Colon (tissue), 2 donors: Measurements from ENCODE around the gene PUM2.

Experiments
- FAIRE-seq: peaks from 2 replicates; lab custom pipeline; 2012; peaks lifted over from hg19 to GRCh38; lab: Jason Lieb, UNC
- donor health status: control.
- donor health status: control.

The PUM2 gene

DNA sequence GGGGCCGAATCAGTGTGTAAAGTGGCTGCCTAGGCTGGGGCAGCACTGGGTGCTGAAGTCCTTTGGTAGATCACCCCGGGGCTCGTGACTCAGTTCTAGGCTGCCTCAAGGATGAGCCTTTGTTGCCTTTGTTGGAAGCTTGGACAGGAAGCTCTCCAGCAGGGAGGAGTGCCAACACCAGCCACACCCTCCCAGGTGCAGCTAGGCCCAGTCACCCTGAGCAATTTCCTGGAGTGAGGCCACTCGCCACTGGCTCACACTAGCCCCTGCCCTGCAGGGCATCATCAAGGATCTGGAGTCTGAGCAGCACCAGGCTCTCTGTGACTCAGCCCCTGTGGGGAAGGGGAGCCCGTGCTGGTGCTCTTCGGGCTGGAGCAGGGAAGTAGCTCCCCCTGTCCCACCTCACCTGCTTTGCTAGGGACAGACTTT, 119.0 kb downstream of the PUM2 start:
- FAIRE-seq: no peak

DNA sequence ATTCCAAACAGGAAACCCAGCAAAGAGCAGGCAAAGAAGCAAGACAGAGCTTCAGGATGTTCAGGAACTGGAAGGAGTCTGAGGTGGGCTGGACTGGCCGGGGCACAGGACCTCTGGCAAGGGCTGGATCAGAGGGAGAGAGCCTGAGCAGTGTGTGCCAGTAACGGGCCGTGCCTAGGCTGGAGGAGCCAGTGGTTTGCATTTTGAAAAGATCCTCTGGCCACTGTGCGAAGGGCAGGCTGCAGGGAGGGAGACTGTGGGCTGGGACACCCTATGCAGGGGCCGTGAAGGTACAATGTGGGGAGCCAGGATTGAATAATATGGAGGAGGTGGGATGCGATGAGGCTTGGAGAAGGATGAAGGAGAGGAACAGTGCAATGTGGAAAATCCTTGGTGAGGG, 119.5 kb downstream of the PUM2 start:
- FAIRE-seq: no peak

DNA sequence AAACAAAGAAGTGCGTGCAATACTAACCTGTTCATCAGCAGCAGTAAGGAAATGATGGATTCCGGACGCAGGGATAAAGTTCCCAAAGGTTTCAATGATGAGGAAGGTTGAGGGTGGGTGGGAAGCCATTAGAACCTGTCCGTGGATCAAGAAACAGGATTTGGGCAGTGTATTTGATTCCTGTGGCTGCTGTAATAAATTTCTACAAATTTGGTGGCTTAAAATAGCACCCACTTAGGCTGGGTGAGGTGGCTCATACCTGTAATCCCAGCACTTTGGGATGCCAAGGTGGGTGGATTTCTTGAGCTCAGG, 120.6 kb downstream of the PUM2 start:
- FAIRE-seq: no peak

DNA sequence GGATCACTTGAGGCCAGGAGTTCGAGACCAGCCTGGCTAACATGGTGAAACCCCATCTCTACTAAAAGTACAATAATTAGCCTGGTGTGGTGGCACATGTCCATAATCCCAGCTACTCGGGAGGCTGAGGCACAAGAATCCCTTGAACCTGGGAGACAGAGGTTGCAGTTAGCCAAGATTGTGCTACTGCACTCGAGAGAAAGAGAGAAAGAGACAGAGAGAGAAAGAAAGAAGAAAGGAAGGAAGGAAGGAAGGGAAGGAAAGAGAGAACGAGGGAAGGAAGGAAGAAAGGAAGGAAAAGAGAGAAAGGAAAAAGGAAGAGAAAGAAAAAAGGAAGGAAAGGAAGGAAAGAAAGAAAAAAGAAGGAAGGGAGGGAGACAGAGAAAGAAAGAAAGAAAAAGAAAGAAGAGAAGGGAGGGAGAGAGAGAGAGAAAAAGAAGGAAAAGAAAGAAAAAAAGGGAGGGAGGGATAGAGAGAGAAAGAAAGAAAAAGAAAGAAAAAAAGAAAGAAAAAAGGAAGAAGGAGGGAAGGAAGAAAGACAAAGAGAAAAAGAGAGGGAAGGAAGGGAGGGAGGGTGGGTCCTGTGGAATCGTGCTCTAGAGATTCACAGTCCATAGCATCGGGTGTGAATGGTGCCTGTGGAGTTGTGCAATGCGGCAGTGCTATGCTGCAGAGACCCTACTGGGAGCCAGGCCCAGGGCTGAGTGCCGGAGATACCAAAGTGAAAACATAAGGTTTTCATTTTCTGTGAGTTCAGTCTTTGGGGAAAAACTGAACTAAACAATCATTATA, 121.1 kb downstream of the PUM2 start:
- FAIRE-seq: no peak

DNA sequence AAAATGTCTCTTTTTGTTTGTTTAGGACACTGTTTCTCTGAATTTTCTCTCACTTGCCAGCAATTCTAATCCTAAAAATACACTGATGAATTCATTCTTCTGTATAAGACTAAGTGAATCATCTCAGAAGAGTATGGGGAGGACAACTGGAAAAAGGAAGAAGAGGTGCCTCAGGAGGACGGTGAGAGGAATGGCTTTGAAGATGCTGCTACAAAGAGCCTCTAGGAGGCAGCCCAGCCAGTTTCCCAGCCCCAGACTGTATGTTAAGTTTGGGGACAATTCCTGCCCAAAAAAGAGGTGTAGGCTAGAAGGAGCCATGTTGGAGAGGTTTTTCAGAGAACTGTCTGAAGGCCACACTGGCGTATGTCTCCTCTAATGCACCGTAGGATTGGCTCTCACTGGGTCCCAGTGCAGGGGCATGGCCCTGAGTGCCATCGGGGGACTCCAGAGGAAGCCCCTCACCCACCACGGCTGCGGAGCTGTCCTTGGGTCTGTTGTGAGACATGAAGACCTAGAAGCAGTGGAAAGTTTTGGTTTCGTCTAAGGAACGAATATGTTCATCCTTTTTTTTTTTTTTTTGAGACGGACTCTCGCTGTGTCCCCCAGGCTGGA, 122.6 kb downstream of the PUM2 start:
- FAIRE-seq: no peak

DNA sequence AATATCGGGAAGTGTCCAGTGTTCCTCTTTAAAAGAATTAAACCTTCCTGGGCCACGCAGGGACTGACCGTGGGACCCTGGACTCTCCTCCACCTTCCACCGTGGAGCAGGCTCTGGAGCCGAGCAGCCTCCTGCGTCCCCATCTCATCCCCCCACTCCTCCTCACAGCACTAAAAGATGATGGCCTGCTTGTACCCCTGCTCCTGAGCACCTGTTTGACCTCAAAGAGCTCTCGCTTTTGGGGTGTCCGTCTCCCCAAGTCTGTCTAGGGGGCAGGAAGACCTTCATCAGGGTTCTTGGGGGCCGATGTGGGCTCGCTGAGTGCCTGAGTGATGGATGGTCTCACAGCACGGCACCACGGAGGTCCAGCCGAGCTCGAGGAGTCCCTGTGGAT, 124.5 kb downstream of the PUM2 start:
- no peak for FAIRE-seq

DNA sequence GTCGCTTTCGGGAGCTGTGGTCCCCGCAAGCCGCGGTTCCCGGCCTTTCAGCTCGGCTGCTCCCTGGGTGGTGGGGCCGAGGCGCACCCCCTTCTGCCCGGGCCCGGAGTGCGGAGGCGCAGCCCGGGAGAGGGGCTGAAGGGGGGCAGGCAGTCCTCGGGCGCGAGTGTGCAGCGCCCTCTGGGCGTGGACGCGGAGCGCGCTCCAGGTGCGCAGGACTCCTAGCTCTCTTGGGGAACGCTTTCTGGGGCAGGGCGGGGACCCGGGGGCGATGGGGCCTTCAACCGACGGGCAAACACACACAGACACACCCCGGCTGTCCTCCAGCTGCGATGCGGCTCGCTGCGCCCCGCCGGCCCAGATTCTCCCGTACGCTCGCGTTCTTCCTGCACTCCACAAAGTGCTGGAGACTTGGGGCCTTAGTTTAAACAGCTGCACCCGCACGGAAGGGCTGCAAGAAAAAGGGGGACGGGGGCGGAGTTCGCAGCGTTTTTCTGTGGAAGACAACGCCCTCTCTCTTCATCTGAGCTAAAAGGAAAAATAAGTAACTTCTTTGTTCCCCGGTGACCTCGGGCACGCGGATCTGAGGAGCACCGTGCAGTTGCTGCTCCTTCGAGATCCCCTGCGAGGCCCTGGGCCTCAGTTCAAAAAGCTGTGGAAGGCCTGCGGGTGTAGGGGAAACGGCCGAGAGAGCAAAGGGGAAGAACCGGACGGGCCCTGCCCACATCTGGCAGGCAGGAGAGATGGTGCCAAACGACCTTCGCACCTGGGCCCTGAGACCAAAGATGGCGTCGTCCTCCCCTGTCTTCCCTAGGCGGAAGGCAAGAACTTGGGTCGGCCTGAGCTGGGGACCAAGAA, 125.1 kb downstream of the PUM2 start:
- no peak for FAIRE-seq

DNA sequence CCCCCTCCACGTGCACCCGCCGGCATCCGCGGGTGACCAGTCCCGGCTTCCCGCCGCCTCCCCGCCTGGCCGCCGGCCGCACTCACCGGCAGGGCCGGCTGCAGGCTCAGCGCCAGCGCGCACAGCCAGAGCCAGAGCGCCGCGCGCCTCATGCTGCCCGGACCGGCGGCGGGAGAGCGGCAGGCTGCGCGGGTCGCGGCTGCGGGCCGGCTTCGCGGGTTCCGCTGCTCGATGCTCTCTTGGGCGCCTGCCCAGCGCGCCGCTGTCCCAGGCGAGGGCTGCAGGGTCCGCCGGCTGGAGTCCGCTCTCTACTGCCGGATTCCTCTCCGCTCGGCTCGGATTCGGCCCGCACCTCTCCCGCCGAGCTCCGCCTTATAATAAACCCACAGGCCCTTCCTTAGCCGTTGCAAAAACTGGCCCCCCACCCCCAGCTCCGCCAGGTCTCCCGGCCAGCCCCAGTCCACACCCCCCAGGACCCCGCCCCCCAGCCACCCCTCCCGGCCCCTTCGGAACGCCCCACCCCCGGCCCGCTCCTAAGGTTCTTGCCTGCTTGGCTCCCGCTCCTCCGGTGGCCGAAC, 125.8 kb downstream of the PUM2 start, which contains the start of gene SDC1:
Gene SDC1, minus strand, starts transcription at position 415 of the 578 bp plus-strand sequence. Its CDS starts 263 bp downstream, at position 152.
- no peak for FAIRE-seq

DNA sequence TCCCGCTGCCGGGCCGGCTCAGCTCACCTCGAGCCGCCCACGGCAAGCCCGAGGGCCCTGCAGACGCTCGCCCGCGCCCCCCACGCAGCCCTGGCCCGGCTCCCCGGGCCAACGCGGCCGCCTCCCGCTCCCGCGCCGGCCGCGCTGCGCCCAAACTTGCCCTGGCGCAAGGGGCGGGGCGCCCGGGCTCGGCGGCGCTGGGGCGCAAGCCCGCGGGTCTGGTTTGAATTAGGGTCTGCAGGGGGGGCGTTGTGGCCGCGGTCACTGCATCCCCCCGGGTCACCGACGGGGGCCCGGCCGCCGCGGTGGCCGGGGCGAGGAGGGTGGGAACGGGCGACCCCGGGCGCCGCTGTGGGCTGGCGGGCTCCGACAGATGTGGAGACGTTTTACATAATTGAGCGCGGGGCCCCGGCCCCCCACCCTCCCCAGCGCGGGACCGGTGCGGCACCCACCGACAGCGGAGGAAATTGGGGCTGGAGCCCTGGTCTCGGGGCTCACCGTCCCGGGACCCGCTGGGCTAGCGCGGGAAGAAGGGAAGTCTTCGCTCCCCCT, 126.4 kb downstream of the PUM2 start:
- FAIRE-seq: no peak

DNA sequence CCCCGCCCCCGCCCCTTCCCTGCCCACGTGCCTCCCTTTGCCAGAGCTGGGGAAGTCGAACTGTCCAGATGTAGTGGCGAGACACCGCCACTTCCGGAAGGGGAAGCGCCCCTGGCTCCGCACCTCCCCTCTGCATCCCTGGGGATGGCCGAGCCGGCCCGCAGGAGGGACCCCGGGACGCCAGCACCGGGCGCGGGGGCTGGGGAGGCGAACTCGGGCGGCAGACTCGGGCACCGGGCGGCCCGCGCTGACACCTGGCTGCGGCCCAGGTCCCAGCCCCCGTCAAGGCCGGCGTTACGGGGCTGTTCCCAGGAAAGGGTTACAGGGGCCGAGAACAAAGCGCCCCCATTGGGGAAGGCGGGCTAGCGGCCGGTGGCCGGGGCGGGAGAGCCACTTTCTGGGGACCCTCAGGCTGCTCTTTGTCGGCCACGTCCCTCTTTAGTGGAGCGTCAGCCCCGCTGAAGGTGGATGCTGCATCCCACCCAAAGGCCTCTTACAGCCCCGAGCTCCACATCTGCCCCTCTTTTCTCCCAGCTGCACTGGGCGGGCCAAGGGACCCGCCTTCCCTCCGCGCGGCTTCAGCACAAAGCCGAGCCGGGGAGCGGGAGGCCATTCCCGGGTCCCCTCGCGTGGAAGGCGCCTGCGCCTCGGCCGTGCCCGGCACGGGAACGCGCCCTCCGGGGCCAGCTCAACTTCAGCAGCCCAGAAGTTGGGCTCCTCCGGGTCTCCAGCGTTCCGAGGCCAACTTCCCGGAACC, 127.1 kb downstream of the PUM2 start:
- FAIRE-seq: no peak

DNA sequence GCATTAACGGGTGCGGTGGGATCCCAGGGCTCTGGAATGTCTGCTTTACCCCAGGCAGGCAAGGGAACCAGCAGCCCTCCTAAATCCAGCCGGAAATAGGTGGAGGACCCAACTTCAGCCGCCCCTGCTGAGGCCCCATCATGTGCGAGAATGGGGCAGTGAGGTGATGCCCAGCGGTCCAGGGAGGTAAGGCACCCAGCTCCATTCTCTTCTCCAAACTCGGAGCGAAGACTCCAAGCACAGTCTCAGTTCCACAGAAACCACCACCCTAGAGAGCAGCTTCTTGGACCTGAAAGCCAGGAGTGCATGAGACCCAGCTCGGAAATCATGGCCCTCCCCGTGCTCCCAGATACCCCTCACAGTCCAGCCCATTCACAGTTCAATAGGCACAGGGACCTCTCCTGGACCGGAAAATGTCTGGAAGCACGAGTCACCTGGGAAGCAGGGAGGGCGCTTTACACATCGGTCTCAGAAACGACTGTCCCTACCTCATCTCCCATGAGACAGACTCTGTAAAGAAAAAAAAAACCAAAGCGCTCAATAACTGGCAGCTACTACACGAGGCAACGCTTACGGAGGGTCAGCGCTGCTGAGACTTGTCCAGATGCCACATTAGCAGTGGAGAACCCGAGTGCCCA, 127.8 kb downstream of the PUM2 start:
- FAIRE-seq: no peak

DNA sequence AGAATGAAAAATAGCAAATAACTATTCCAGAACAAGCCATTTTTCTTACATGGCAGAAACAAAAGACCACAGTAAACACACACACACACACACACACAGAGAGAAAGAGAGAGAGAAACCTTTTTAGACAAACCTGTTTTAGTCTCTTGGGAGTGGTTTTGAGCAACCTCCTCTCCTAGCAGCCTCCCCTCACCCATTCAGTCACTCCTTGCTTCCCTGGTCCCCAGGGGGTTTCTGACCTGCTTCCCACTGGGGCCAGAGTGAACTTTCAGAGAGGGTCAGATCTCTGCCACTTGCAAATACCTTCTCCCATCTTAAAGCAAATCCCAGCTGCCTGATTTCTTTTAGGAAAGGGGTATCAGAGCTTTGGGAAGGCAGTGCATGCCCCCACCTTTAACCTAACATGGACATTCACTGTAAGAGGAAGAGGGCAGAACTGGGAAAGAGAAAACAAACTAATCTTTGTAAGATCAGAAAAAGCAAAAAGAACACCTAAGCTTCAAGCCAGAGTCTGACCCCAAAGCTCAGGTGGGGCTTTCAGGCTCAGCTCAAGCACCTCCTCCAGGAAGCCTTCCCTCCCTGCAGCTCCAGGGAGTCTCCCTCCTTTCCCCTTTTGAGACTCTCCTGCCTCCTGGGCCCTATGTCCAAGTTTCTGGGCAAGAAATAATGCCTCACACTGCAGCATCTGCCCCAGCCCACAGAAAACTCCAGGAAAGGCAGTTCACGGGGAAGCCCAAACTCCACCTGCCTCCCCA, 128.5 kb downstream of the PUM2 start:
- FAIRE-seq: no peak

DNA sequence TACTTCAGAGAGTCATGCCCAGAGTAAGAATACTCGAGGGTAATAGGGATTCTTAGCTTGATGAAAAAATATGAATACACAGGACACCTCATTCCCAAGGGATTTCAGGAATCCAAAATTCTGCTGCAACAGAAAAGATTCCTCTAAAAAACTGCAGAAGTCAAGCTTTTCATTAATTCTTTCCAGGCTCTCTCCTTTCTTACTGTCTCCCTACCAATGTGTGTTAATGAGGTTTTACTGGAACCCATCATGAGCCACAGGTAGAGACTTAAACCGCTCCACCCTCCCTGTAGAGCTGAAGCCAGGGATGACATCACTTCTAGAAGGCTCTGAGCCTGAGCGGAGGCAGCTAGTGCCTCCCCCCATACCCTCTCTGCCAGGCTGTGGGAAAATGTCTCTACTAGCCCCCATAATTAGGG, 129.1 kb downstream of the PUM2 start:
- FAIRE-seq: no peak

DNA sequence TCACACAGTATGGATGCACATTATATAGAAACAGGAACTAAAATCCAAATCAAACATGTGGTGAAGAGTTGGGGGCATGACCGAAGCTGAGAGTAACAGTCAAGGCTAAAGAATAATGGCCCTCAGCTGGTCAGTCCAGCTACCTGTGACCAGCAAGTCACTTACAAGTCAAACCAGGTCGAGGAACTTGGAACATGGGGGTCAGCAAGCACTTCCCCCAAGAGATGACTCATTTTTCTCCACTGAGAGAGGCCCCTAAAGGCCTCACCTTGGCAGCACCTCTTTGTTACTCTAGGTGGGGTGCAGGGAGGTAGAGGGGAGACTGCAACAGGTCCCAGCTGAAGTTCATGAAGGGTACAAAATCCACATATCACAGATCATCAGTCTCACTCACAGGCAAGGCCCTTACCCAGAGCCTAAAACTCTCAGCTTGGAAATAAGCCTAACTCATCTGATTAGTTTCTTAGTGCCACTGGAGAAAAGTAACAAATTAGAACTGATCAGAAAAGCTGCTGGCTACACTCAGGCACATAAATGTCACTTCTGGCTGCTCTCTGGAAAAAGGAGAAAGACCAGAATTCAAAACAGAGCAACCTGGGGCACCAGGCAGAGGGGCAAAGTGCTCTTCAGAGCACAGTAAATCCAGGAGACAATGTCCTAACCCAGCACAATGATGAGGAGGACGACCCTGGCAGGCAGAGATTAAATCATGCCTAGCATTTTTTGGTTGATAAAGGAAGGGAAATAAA, 129.7 kb downstream of the PUM2 start:
- FAIRE-seq: no peak

DNA sequence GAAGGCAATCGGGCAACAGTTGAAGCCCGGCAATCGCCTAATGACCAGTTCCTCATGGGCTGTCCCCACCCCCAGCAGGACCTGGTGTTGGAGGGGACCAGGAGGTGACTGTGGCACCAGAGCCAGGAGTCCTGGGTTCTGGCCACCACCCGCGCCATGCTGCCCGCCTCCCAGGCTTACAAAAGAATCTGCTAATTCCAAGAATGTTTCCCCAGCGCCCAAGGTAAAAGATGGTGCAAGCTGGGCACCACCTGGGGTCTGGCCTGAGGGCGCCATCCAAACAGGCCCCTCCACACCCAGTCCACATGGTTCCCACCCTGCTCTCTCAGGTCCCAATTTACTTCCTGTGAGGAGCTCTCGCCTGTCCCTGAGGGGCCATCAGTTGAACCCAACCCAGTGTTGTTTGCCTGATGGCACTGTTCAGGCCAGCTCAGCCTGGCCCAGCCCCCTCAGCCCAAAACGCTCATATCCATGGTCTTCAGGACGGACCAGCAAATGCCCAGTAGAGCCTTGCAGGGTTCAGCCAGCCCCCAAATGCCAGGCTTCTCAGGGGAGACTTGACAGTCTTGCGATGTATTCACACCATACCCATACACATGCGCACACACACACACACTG, 130.8 kb downstream of the PUM2 start:
- FAIRE-seq: no peak

DNA sequence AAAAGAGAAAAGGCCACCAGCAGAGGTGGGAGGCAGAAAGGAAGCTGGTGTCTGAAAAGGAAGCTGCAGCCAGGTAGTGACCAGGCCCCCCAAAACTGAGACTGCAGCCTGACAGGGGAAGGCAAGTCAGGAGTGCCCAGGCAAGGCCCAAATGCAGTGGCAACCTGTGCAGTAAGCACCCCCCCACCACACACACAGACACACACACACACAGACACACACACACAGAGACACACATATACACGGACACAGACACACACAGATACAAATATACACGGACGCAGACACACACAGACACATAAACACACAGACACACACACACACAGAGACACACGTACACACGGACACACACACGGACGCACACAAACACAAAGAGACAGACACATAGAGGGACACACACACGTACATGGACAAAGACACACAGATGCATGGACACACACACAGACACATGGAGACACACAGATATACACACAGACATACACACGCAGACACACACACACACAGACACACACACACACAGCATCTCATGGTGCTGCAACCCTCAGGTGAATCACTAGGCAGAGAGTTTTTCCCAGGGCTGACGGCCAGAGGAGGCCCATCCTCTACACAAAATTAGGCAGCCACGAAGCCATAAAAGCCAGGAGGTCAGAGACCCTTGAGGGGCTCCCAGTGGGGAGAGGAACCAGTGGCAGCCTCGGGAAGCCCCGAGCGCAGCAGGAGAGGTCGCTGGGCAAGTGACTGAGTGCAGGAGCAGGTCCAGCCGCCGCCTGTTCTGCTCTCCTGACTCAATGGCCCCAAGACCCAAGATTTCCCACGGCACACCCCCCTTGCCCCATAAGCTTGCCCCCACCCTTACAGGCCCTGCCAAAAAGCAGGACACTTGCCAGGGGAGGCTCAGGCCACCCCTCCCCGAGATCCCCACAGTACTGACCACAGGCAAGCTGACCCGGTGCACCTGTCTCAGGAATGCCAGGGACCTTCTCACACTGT, 132.0 kb downstream of the PUM2 start:
- no peak for FAIRE-seq

DNA sequence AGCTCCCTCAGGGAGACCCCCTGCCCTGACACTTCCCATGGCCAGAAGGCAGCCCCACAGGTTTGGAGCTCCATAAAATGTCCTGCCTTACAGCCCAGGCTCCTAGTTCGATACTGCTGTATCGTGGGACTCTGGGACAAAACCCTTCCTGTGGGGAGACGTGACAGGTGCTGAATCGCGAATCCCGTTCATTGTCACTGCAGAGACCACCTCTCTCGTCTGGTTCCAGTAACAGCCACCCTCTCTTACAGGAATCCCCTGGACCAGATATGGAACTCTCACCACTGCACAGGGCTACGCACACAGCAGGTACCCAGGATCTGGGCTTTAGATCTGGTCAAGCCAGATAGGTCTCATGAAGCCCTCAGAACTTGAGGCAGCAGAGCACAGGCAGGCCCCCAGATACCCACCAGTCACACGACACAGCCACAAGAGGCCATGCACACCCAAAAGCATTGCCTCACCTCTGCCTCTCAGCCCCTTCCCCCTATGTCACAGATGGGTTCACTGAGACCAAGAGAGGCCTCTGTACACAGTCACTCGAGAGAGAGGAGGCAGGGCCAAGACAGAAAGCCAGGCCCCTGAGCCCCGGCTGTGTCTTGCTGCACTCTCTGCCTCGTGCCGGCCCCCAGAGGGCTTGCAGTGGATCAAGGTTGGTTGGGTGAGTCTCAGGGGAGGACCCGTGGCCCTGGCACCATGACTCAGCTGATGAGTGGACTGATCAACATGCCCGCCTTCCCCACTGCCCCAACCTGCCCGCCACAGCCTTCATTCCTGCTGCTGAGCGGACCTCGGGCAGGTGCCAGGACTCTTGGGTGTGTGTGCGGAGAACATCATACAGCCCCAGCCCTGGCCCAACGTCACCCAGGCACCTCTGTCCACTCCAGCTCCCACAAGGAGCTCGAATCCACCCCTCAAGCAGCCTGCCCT, 133.3 kb downstream of the PUM2 start:
- no peak for FAIRE-seq
